ENCODE data around the gene ADAM23. TPM values are rescaled to one million over a fixed set of nuclear protein-coding genes. Genes with fewer than 3 reads are reported as not detected.

Gene ADAM23
- total RNA-seq, 1 donor from 2014 or later, result 11.4 TPM

DNA sequence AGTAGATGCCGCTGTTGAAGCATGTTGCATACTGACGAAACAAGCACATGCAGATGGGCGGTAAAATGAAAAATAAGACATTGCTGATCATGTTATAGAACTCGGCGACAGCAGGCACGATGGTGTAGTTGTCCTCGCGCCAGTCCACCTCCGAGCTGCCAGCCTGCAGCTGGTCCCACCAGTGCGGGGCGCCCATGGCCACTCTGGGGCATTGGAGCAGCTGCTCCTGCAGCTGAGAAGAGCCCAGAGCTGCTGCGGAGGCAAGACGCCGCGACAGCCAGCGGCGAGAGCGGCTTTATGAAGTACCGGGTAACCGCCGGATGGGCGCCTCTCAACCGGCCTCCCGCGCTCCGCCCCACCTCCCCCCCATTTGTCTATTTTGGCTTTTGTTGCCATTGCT, 32.6 kb upstream of the ADAM23 start:
- no peak overlapping the region for H3K27ac Mint-ChIP-seq (ENCODE audit: unreplicated experiment)
- no peaks in the 10 kb centered on the region for H3K36me3 Mint-ChIP-seq (ENCODE audit: unreplicated experiment)
- H3K4me1 Mint-ChIP-seq (ENCODE audit: unreplicated experiment), result no peaks in the 10 kb centered on the region
- H3K9me3 Mint-ChIP-seq (ENCODE audit: unreplicated experiment), result peaks cover 3% of the 10 kb centered on the region
- TF ChIP-seq, protein P1, sequence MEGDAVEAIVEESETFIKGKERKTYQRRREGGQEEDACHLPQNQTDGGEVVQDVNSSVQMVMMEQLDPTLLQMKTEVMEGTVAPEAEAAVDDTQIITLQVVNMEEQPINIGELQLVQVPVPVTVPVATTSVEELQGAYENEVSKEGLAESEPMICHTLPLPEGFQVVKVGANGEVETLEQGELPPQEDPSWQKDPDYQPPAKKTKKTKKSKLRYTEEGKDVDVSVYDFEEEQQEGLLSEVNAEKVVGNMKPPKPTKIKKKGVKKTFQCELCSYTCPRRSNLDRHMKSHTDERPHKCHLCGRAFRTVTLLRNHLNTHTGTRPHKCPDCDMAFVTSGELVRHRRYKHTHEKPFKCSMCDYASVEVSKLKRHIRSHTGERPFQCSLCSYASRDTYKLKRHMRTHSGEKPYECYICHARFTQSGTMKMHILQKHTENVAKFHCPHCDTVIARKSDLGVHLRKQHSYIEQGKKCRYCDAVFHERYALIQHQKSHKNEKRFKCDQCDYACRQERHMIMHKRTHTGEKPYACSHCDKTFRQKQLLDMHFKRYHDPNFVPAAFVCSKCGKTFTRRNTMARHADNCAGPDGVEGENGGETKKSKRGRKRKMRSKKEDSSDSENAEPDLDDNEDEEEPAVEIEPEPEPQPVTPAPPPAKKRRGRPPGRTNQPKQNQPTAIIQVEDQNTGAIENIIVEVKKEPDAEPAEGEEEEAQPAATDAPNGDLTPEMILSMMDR (IDR thresholded peaks at IDR 0.05), result no peak
- peaks cover 11% of the 10 kb centered on the region for H3K27me3 Mint-ChIP-seq (ENCODE audit: unreplicated experiment)
- no peak overlapping the region for H3K4me3 Mint-ChIP-seq (ENCODE audit: unreplicated experiment)
- DNase-seq (ENCODE audit: extremely low spot score, unreplicated experiment), result no peak

DNA sequence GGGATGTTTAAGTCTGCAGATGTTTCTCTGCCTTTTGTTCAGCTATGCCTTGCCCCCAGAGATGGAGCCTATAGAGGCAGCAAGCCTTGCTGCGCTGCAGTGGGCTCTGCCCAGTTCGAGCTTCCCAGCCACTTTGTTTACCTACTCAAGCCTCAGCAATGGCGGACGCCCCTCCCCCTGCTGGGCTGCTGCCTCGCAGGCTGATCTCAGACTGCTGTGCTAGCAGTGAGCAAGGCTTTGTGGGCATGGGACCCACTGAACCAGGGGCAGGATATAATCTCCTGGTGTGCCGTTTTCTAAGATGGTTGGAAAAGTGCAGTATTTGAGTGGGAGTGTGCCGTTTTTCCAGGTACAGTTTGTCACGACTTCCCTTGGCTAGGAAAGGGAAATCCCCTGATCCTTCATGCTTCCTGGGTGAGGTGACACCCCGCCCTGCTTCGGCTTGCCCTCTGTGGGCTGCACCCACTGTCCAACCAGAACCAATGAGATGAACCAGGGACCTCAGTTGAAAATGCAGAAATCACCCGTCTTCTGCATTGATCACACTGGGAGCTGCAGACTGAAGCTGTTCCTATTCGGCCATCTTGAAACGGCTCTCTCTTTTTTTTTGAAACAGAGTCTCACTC, 27.6 kb upstream of the ADAM23 start:
- Mint-ChIP-seq H3K36me3 (ENCODE audit: unreplicated experiment) (no peaks in the 10 kb centered on the region), H3K4me1 (ENCODE audit: unreplicated experiment) (no peaks in the 10 kb centered on the region), H3K4me3 (ENCODE audit: unreplicated experiment) (no peak overlapping the region), H3K27ac (ENCODE audit: unreplicated experiment) (no peak overlapping the region), H3K9me3 (ENCODE audit: unreplicated experiment) (peaks cover 3% of the 10 kb centered on the region), H3K27me3 (ENCODE audit: unreplicated experiment) (peaks cover 11% of the 10 kb centered on the region)
- DNase-seq (ENCODE audit: extremely low spot score, unreplicated experiment), result no peak
- TF ChIP-seq, protein P1 (IDR thresholded peaks at IDR 0.05), result no peak

DNA sequence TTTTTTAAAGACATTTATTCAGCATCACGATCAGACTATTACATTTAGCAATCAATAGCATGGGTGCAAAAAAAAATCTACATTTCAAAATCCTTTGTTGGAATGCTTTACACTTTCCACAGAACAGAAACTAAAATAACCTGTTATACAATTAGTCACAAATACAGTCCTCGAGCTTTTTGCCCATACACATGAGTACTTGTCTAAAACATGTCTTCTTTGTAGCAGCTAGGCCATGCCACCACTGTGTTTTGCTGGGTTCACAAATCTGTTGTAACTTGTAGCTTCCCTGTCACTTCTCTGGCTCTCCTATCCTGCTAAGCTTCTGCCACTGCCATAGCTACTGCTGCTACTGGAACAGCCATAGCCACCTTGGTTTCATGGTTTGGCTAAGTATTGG, 24.4 kb upstream of the ADAM23 start:
- no peaks in the 10 kb centered on the region for H3K9me3 Mint-ChIP-seq (ENCODE audit: unreplicated experiment)
- TF ChIP-seq, protein P1 (IDR thresholded peaks at IDR 0.05), result no peak
- peaks cover 14% of the 10 kb centered on the region for H3K4me1 Mint-ChIP-seq (ENCODE audit: unreplicated experiment)

DNA sequence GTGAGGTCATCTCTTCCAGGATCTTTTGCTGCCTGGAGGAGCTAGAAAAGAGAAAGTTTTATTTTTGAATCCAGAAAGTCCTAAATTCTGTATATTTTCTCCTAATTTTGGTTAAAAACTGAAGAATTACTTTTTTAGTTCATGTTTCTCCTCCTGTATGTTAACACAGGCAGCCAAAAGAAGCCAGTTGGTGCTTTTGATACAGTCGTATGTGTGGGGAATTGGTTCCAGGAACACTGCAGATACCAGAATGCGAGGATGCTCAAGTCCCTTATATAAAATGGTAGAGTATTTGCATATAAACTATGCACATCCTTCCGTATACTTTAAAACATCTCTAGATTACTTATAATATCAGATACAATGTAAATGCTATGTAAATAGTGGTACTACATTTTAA, 22.6 kb upstream of the ADAM23 start:
- Mint-ChIP-seq H3K27ac (ENCODE audit: unreplicated experiment) (no peak overlapping the region), H3K36me3 (ENCODE audit: unreplicated experiment) (no peaks in the 10 kb centered on the region), H3K4me1 (ENCODE audit: unreplicated experiment) (peaks cover 22% of the 10 kb centered on the region), H3K27me3 (ENCODE audit: unreplicated experiment) (no peaks in the 10 kb centered on the region), H3K4me3 (ENCODE audit: unreplicated experiment) (no peak overlapping the region), H3K9me3 (ENCODE audit: unreplicated experiment) (no peaks in the 10 kb centered on the region)
- TF ChIP-seq, protein P1 (IDR thresholded peaks at IDR 0.05), result no peak
- no peak for DNase-seq (ENCODE audit: extremely low spot score, unreplicated experiment)

More for the DNA sequence above, 24.4 kb upstream of the ADAM23 start:
- H3K27me3 Mint-ChIP-seq (ENCODE audit: unreplicated experiment), result no peaks in the 10 kb centered on the region
- no peaks in the 10 kb centered on the region for H3K36me3 Mint-ChIP-seq (ENCODE audit: unreplicated experiment)
- no peak for DNase-seq (ENCODE audit: extremely low spot score, unreplicated experiment)
- H3K27ac Mint-ChIP-seq (ENCODE audit: unreplicated experiment), result no peak overlapping the region
- H3K4me3 Mint-ChIP-seq (ENCODE audit: unreplicated experiment), result no peak overlapping the region

DNA sequence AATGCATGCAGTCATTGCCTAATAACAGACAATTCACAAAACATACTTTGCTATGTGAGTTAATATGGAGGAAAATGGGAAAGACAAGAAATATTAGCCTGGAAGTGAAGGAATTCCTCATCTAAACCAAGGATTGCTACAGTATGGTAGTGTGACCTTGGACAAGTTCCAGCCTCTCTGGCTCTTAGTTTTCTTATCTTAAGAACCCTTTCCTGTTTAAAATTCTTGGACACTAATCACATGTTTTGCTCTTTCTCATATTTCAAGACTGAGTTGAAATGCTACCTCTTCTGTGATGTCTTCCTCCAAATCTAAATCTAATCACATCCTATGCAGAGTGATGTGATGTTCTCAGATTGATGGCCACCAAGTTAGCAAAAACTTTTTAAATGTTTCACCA, 20.8 kb upstream of the ADAM23 start:
- Mint-ChIP-seq H3K4me1 (ENCODE audit: unreplicated experiment) (peaks cover 22% of the 10 kb centered on the region), H3K27me3 (ENCODE audit: unreplicated experiment) (no peaks in the 10 kb centered on the region), H3K4me3 (ENCODE audit: unreplicated experiment) (no peak overlapping the region), H3K9me3 (ENCODE audit: unreplicated experiment) (no peaks in the 10 kb centered on the region), H3K27ac (ENCODE audit: unreplicated experiment) (no peak overlapping the region), H3K36me3 (ENCODE audit: unreplicated experiment) (no peaks in the 10 kb centered on the region)
- TF ChIP-seq, protein P1 (IDR thresholded peaks at IDR 0.05), result no peak
- DNase-seq (ENCODE audit: extremely low spot score, unreplicated experiment), result no peak

Data from osteocyte (in vitro differentiated cells).